ENCODE data around the gene GOLGA3. TPM values are rescaled to one million over a fixed set of nuclear protein-coding genes. Genes with fewer than 3 reads are reported as not detected.
"Not testable (repeated sequence)": the region's sequence is repeated elsewhere in the genome, so short reads cannot be mapped to it uniquely, and the experiment has no call there.

The GOLGA3 gene, protein sequence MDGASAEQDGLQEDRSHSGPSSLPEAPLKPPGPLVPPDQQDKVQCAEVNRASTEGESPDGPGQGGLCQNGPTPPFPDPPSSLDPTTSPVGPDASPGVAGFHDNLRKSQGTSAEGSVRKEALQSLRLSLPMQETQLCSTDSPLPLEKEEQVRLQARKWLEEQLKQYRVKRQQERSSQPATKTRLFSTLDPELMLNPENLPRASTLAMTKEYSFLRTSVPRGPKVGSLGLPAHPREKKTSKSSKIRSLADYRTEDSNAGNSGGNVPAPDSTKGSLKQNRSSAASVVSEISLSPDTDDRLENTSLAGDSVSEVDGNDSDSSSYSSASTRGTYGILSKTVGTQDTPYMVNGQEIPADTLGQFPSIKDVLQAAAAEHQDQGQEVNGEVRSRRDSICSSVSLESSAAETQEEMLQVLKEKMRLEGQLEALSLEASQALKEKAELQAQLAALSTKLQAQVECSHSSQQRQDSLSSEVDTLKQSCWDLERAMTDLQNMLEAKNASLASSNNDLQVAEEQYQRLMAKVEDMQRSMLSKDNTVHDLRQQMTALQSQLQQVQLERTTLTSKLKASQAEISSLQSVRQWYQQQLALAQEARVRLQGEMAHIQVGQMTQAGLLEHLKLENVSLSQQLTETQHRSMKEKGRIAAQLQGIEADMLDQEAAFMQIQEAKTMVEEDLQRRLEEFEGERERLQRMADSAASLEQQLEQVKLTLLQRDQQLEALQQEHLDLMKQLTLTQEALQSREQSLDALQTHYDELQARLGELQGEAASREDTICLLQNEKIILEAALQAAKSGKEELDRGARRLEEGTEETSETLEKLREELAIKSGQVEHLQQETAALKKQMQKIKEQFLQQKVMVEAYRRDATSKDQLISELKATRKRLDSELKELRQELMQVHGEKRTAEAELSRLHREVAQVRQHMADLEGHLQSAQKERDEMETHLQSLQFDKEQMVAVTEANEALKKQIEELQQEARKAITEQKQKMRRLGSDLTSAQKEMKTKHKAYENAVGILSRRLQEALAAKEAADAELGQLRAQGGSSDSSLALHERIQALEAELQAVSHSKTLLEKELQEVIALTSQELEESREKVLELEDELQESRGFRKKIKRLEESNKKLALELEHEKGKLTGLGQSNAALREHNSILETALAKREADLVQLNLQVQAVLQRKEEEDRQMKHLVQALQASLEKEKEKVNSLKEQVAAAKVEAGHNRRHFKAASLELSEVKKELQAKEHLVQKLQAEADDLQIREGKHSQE (N-terminal part only)
- 10 to 100 TPM; 21.5 to 43.0 TPM for total RNA-seq
- 10 to 100 TPM in 1 of 2 donors, 1 to 10 TPM in 1; 5.0 to 10.0 TPM for polyA plus RNA-seq

DNA sequence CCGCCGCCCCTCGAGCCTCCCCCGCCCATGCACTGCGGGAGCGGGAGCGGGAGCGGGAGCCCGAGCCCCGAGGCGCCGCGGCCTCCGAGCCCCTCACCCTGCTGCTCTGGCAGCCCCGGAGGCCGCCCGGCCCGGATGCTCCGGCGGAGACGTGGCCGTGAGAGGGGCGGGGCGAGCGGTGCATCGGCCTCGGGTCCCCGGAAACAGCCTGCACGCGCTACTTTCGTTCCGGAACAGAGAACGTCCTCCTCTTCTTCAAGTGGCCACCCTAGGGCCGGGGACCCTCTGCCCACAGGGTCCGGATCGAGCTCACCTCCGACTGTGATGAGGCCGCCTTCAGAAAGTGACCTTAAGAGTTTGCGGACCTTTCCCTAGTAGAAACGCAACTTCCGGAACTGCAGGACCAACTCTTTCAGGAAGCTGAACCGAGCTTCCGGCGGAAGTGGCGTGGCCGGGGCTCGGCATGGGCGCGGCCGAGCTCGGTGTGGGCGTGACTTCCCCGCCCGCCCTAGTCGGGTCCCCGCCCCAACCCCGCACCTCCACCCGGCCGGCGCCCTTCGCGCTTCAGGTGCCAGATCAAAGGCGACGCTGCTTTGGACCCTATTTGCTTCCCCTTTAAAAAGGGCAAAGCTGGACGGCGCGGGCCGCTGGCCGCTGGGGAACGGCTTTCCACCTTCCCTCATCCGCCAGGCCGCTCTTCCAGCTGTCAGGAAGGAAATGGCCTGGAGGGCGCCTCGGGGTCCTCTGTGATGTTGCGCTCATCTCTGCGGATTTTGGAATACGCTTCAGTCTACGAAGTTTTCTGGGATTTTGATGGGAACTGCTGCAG lies at the start of gene GOLGA3:
TSS of gene GOLGA3 (minus strand) at position 164 of the 829 bp plus-strand sequence. CDS start 6,741 bp downstream, outside the sequence.
- 4% methylated on average over 78 of the region's 78 CpGs for WGBS
- Histone ChIP-seq H3K27me3 (ENCODE audit: control insufficient read depth in 4 of 4, insufficient read depth in 4 of 4, low read length in 3 of 4) (no peaks in the 10 kb centered on the region), H3K4me1 (ENCODE audit: control insufficient read depth in 4 of 4, insufficient read depth in 4 of 4, low read length in 3 of 4) (peaks cover 3 to 20% (median 14%) of the 10 kb centered on the region in 4 donors), H3K27ac (ENCODE audit: low read depth in 1 of 2, low read length in 2 of 2) (peak within 1 kb of the TSS; percentile 97 to 98), H3K4me3 (ENCODE audit: low read depth in 1 of 3, low read length in 3 of 3) (peak within 1 kb of the TSS; percentile 91 to 98 (median 94)), H3K9ac (ENCODE audit: low read depth in 1 of 2, low read length in 2 of 2) (peak within 1 kb of the TSS; percentile 84 to 98), H3K9me3 (ENCODE audit: control insufficient read depth in 4 of 4, low read length in 3 of 4) (no peaks in the 10 kb centered on the region), H3K36me3 (ENCODE audit: control insufficient read depth in 4 of 4, insufficient read depth in 3 of 4, low read depth in 1 of 4, low read length in 3 of 4) (peaks cover 0 to 28% (median 11%) of the 10 kb centered on the region in 4 donors)
- peak; percentile 96 for DNase-seq (ENCODE audit: low spot score)
- TF ChIP-seq JUND (IDR thresholded peaks at IDR 0.05) (no peak), SP1 (IDR thresholded peaks at IDR 0.05) (peak; percentile 45), GABPA (IDR thresholded peaks at IDR 0.05 in 1 of 2, conservative IDR thresholded peaks at IDR 0.05 in 1 of 2) (peak; percentile 92 to 96), TAF1 (conservative IDR thresholded peaks at IDR 0.05) (no peak), YY1 (IDR thresholded peaks at IDR 0.05) (peak; percentile 66)
- TF ChIP-seq, protein P1, sequence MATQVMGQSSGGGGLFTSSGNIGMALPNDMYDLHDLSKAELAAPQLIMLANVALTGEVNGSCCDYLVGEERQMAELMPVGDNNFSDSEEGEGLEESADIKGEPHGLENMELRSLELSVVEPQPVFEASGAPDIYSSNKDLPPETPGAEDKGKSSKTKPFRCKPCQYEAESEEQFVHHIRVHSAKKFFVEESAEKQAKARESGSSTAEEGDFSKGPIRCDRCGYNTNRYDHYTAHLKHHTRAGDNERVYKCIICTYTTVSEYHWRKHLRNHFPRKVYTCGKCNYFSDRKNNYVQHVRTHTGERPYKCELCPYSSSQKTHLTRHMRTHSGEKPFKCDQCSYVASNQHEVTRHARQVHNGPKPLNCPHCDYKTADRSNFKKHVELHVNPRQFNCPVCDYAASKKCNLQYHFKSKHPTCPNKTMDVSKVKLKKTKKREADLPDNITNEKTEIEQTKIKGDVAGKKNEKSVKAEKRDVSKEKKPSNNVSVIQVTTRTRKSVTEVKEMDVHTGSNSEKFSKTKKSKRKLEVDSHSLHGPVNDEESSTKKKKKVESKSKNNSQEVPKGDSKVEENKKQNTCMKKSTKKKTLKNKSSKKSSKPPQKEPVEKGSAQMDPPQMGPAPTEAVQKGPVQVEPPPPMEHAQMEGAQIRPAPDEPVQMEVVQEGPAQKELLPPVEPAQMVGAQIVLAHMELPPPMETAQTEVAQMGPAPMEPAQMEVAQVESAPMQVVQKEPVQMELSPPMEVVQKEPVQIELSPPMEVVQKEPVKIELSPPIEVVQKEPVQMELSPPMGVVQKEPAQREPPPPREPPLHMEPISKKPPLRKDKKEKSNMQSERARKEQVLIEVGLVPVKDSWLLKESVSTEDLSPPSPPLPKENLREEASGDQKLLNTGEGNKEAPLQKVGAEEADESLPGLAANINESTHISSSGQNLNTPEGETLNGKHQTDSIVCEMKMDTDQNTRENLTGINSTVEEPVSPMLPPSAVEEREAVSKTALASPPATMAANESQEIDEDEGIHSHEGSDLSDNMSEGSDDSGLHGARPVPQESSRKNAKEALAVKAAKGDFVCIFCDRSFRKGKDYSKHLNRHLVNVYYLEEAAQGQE (IDR thresholded peaks at IDR 0.05), result peak; percentile 5

DNA sequence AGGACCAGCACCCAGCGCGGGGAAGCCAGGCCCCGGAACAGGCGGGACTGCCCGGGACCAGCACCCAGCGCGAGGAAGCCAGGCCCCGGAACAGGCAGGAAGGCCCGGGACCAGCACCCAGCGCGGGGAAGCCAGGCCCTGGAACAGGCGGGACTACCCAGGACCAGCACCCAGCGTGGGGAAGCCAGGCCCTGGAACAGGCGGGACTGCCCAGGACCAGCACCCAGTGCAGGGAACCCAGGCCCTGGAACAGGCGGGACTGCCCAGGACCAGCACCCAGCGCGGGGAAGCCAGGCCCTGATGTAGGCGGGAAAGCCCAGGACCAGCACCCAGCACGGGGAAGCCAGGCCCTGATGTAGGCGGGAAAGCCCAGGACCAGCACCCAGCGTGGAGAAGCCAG lies 46.0 kb upstream of the GOLGA3 start:
- H3K27ac ChIP-seq (ENCODE audit: low read depth in 1 of 2, low read length in 2 of 2); H3K4me3 ChIP-seq (ENCODE audit: low read depth in 1 of 3, low read length in 3 of 3); DNase-seq (ENCODE audit: low spot score); H3K4me1 ChIP-seq (ENCODE audit: control insufficient read depth in 4 of 4, insufficient read depth in 4 of 4, low read length in 3 of 4); H3K27me3 ChIP-seq (ENCODE audit: control insufficient read depth in 4 of 4, insufficient read depth in 4 of 4, low read length in 3 of 4); H3K9me3 ChIP-seq (ENCODE audit: control insufficient read depth in 4 of 4, low read length in 3 of 4); H3K9ac ChIP-seq (ENCODE audit: low read depth in 1 of 2, low read length in 2 of 2): not testable (repeated sequence)
- 94% methylated on average over 21 of the region's 21 CpGs for WGBS
- H3K36me3 ChIP-seq (ENCODE audit: control insufficient read depth in 4 of 4, insufficient read depth in 3 of 4, low read depth in 1 of 4, low read length in 3 of 4), result peaks cover 40 to 60% (median 47%) of the 10 kb centered on the region in 4 donors

DNA sequence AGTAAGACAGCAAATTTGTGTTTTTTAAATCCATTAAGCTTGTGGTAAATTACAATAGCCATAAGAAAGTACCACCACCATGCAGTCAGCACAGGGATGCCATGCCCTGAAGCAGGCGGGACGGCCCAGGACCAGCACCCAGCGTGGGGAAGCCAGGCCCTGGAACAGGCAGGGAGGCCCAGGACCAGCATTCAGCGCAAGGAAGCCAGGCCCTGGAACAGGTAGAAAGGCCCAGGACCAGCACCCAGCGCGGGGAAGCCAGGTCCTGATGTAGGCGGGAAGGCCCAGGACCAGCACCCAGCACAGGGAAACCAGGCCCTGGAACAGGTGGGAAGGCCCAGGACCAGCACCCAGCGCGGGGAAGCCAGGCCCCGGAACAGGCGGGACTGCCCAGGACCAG lies 45.5 kb upstream of the GOLGA3 start:
- WGBS, result 99% methylated on average over 11 of the region's 11 CpGs
- H3K36me3 ChIP-seq (ENCODE audit: control insufficient read depth in 4 of 4, insufficient read depth in 3 of 4, low read depth in 1 of 4, low read length in 3 of 4), result peaks cover 42 to 65% (median 51%) of the 10 kb centered on the region in 4 donors
- H3K4me1 ChIP-seq (ENCODE audit: control insufficient read depth in 4 of 4, insufficient read depth in 4 of 4, low read length in 3 of 4), result no peaks in the 10 kb centered on the region
- no peaks in the 10 kb centered on the region for H3K27me3 ChIP-seq (ENCODE audit: control insufficient read depth in 4 of 4, insufficient read depth in 4 of 4, low read length in 3 of 4)
- H3K9me3 ChIP-seq (ENCODE audit: control insufficient read depth in 4 of 4, low read length in 3 of 4), result peaks cover 0 to 3% (median under 1%) of the 10 kb centered on the region in 4 donors
- DNase-seq (ENCODE audit: low spot score), result no peak
- H3K4me3 ChIP-seq (ENCODE audit: low read depth in 1 of 3, low read length in 3 of 3), result no peak overlapping the region
- no peak overlapping the region for H3K9ac ChIP-seq (ENCODE audit: low read depth in 1 of 2, low read length in 2 of 2)
- H3K27ac ChIP-seq (ENCODE audit: low read depth in 1 of 2, low read length in 2 of 2), result no peak overlapping the region
- TF ChIP-seq RXRA (IDR thresholded peaks at IDR 0.05) (no peak), HNF4A (conservative IDR thresholded peaks at IDR 0.05) (no peak), RAD21 (IDR thresholded peaks at IDR 0.05) (no peak), TAF1 (conservative IDR thresholded peaks at IDR 0.05) (no peak), JUND (IDR thresholded peaks at IDR 0.05) (no peak), FOXA1 (IDR thresholded peaks at IDR 0.05) (no peak), HNF4G (IDR thresholded peaks at IDR 0.05) (no peak), YY1 (IDR thresholded peaks at IDR 0.05) (no peak), SP1 (IDR thresholded peaks at IDR 0.05) (no peak)
- TF ChIP-seq, protein P2, sequence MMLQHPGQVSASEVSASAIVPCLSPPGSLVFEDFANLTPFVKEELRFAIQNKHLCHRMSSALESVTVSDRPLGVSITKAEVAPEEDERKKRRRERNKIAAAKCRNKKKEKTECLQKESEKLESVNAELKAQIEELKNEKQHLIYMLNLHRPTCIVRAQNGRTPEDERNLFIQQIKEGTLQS (IDR thresholded peaks at IDR 0.05), result no peak
- TF ChIP-seq, protein P1 (IDR thresholded peaks at IDR 0.05), result no peak
